IPS-NIHi11 (cell line): Measurements from ENCODE around the gene RAB19.
"Not testable (repeated sequence)": the region's sequence is repeated elsewhere in the genome, so short reads cannot be mapped to it uniquely, and the experiment has no call there.

Experiments used
- DNase-seq: peaks from one replicate; pipeline ENCODE4 v3.0.0; 2012; ENCODE audit warnings: mixed read lengths, low spot score

RAB19 gene

DNA sequence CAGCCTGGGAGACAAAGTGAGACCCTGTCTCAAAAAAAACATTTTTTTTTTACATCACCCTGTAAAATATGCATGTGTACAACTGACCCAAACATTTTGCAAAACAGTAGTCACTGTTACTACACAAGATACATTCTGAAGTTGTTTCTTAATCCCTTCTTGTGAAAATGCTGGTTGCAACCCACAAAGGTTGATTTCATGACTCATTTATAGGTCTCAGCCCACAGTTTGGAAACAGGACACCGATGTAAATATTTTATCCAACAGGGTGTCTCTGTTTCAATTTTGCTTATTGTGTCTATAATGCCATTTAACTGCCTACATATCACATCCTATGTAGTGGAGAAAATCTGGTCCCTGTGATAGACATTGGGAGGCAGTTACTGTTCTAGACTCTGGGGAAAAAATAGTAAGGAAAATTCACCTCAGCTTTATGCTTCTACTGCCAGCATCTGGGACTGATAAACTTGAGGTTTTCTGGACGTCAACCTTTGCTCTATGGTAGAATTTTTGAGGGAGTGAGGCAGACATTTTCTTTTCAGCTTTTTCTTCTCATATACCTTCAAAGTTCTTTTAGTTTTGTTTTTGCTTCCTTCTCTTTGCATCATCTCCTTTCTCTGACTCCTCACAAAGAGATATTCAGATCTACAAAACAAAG, 1.6 kb upstream of the RAB19 start:
- DNase-seq, result no peak

DNA sequence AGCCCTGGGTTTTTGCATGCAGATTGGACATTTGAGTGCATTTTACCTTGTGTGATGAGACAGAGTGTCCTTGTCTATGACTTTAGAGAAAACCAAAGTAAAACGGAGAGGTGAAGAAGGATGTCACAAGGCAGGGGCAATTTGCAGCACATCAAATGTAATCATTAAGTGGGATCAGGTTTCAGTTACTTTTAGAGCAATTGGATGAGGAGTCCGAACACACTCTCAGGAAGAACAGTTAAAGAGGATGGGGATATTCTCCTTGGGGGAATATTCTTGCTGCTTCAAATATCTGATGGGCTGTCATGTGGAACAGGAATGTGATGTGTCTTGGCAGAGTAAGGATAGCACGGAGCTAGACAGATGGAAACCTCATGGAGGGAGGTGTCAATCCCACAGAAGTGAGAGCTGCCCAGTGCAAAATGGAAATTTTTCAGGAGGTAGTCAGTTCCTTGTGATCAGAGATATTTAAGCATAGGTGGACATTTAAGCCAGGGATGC, 757 bp downstream of the RAB19 start:
- DNase-seq, result no peak

DNA sequence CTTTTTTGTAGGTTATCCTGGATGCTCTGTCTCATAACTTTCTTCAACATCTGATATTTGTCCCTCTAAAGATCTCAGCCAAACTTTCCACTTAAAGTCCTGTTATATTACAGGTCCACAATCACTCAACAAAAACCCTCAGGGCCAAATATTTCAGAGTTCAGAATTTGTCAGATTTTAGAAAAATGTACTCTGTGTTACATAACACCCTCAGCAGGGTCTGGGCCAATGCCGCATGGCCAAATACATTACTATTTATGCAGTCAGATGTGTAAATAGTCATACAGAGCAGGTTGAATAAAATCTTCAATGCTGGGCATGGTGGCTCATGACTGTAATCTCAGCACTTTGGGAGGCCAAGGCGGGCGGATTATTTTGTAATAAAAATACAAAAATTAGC, 11.5 kb downstream of the RAB19 start:
- DNase-seq, result no peak

DNA sequence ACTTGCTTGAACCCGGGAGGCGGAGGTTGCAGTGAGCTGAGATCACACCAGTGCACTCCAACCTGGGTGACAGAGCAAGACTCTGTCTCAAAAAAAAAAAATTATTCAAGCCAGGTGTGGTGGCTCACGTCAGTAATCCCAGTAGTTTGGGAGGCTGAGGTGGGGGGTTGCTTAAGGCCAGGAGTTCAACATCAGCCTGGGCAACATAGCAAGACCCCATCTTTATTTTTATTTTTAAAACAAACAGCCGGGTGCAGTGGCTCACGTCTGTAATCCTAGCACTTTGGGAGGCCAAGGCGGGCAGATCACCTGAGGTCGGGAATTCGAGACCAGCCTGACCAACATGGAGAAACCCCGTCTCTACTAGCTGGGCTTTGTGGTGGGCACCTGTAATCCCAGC, 12.0 kb downstream of the RAB19 start:
- DNase-seq, result not testable (repeated sequence)

DNA sequence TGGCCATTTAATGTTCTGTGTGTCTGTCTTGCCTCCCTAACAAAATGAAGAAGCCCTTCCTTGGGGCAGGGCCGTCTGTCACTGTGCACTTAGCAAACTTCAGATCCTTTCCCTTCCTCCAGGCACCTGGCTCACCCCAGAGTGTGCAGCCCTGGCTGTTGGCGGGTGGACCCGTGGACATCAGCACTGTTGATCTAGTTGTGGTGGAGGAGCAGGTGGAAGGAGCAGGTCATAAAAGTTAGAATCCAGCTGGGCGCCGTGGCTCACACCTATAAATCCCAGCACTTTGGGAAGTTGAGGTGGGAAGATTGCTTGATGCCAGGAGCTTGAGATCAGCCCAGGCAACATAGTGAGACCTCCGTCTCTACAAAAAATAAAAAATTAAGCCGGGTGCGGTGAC, 12.7 kb downstream of the RAB19 start:
- no peak for DNase-seq

DNA sequence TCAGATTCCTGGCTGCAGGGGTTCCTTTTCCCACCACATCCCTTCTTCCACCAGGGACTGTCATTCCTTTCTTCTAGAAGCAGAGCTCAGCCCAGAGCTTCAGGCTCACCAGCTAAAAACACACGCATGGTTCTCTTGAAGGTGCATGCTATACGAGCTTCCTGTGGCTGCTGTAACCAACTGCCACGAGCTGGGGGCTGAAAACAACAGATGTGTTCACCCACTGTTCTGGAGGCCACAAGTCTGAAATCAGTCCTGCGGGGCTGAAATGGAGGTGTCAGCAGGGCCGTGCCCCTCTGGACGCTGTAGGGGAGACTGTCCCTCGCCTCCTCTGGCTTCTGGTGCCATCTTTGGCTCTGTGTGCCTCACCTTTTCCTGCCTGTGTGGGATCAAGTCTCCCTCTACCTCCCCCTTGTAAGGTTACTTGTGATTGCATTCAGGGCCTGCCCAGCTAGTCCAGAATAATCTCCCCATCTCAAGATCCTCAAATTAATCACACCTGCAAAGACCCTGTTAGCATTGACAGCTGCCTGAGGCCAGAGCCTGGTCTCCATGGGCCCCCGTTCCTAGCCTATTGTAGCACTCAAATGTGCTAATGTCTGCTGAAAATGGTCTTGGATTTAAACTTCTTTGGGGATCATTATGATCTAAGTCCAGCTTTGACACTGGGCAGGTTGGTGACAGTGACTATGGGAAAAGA, 13.7 kb downstream of the RAB19 start:
- no peak for DNase-seq

DNA sequence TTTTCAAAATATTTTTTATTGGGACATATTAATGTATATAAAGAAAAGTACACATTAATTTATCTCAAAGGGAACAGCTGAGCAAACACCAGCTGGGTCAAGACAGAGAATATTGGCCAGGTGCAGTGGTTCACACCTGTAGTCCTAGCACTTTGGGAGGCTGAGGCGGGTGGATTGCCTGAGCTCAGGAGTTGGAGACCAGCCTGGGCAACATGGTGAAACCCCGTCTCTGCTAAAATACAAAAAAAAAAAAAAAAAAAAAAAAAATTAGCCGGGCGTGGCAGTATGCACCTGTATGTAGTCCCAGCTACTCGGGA, 14.3 kb downstream of the RAB19 start:
- DNase-seq, result not testable (repeated sequence)

DNA sequence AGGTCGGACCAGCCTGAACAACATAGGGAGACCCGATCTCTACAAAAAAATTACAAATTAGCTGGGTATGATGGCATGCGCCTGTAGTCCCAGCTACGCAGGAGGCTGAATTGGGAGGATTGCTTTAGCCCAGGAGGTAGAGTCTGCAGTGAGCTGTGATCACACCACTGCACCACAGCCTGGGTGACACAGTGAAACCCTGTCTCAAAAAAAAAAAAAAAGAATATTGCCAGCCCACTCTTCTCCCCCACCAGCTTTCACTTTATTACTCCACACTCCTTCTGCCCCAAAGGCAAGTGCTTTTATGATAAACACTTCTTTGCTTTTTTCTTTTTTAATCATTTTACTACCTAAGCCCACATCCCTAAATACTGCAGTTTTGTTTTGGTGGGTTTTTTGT, 14.8 kb downstream of the RAB19 start:
- DNase-seq, result no peak

DNA sequence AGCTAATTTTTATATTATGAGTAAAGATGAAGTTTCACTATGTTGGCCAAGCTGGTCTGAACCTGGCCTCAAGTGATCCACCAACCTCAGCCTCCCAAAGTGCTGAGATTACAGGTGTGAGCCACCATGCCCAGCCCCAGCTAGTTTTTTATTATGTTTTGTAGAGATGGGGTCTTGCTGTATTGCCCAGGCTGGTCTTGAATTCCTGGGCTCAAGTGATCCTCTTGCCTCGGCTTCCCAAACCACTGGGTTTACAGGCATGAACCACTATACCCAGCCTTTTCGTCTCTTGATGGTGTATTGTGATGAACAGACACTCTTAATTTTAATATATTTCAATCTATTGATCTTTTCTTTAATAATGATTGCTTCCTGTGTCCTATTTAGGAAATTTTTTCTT, 17.7 kb downstream of the RAB19 start:
- no peak for DNase-seq

DNA sequence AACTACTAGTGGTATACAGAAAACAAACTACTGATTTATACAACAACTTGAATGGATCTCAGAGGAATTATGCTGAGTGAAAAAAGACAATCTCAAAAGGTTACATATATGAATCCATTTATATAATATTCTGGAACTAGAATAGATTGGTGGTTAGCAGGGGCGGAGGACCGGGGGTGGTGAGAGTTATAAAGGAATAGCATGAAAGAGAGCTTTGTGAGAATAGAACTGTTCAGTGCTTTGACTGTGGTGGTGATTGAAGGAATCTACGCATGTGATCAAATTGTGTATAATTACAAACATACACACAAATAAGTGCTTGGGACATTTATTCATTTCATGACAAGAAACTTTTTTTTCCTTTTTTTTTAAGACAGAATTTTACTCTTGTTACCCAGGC, 19.6 kb downstream of the RAB19 start:
- DNase-seq, result no peak

DNA sequence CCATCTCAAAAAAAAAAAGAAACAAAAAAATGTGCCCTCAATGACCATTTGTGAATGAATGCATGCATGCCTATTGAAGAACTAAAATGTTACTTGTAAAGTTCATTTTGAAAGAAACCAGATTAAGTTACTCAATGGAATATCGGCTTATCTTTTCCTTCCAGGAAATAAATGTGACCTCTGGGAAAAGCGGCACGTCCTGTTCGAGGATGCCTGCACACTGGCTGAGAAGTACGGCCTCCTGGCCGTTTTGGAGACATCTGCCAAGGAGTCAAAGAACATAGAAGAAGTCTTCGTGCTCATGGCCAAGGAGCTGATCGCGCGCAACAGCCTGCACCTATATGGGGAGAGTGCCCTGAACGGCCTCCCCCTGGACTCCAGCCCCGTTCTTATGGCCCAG, 21.9 kb downstream of the RAB19 start:
- DNase-seq, result no peak

DNA sequence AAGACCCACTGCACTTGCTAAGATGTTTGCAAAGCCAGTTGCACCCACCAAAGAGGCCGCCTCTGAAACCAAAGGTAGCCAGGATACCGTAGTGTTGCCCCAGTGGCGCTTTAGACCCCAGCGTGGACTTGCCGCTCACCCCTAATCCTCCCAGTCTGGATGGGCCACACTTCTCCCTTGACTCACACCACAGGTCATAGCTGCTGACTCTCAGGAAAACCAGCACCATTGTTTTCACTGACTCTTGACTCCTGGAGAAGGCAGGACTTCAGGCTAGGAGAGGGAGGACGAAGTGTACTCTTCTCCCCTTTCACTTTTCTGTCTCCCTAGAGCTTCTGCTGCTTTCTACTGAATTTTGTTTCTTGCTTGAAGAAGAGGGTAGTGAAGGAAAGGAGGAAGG, 22.3 kb downstream of the RAB19 start:
- DNase-seq, result no peak

DNA sequence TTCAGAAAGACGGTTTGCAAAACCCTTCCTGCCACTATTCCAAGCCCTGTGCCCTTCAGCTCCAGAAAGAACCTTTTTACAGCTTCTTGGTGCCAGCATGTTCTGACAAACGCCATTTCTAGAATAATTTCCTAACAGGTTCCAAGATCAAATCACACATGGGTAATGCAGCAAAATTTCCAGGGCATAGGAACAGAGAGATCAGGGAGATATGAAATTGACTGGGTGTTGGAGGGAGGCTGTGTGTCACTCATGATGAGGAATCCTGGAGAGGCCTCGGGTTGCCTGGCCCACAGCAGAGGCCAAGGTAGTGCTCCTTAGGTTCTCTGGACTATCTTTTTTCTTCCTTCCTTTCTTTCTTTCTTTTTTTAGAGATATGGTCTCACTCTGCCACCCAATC, 29.5 kb downstream of the RAB19 start:
- no peak for DNase-seq

DNA sequence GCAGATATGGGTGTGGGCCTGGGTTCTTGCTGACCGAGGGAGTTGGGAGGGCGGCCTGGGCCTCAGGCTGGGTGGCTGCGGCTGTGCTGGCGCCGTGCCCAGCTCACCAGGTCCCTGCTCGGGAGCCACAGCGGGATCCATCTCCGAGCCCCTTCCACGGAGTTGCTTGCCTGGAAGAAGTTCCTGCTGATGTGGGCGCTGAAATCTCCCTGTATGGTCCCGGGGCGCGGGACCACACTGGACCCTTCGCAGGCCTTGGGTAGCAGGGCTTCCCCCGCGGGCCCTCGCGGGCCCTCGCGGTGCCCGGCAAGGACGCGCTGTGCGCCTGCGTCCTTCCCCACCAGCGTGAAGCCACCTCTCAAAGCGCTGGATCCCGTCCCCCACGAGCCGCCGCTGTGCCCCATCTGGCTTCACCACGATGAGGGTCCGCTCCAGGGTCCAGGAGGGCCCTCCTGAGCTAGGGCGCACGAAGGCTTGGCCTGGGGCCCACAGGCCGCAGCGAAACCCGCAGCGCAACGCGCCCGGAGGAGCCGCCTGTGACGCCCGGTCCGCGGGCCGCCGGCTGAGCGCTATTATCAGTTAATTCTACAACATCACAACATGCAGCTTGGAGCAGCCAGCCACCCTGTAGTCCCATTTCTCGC, 31.5 kb downstream of the RAB19 start:
- DNase-seq, result no peak

DNA sequence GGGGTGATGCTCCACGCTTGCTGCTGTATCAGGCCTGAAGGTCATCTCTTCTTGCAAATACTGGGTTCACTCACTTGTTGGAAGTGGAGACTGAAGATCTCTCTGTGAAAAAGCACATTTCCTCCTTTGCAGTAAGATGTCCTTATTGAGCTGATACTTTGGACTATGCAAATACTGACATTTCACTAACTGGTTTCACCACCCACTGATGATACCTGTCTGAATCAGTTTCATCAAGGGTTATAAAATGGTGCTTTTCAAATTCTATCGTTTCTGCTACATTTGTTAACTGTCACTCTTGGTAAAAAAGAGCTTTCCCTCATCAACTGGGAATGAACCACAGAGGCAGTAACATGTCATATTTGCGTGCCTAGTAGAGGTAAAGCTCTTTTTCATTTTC, 35.5 kb downstream of the RAB19 start:
- DNase-seq, result no peak

DNA sequence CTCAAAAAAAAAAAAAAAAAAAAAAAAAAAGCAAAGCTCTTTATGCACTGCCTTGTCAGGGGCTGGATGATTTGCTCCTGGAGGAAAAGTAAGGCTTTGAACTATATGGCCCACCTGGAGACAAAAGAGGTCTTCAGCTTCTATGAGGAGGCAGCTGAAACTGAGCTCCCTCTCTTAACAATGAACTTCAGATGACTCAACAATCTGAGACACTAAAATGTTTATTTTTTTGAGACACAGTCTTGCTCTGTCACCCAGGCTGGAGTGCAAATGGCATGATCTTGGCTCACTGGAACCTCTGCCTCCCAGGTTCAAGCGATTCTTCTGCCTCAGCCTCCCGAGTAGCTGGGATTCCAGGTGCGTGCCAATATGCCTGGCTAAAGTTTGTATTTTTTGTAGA, 36.7 kb downstream of the RAB19 start:
- no peak for DNase-seq

DNA sequence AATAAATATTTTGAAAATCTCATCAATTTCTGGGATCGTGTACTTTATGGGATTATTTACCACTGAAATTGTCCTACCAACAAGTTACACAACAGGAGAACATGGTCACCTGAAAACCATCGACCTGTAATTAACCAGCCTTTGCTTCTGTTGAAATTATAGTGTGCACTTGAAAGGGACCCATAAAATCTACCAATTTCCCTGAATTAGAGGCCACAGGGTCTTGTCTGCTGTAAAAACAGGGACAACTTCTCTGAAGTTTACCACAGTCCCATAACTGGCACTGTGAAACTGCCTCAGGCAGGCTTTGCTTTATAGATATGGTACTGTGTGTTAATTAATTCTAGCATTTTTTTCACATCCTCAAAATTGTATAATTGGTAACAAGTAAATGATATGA, 37.7 kb downstream of the RAB19 start:
- DNase-seq, result no peak

DNA sequence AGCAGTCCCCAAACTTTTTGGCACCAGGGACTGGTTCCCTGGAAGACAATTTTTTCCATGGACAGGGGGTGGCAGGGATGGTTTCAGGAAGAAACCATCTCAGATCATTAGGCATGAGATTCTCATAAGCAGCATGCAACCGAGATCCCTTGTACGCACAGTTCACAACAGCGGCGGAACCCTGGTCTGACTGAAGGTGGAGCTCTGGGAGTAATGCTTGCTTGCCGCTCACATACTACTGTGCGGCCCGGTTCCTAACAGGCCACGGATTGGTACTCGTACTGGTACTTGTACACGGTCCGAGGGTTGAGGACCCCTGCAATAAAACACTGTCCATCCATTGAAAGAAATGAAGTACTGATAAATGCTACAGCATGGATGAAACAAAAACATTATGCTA, 42.6 kb downstream of the RAB19 start:
- no peak for DNase-seq

DNA sequence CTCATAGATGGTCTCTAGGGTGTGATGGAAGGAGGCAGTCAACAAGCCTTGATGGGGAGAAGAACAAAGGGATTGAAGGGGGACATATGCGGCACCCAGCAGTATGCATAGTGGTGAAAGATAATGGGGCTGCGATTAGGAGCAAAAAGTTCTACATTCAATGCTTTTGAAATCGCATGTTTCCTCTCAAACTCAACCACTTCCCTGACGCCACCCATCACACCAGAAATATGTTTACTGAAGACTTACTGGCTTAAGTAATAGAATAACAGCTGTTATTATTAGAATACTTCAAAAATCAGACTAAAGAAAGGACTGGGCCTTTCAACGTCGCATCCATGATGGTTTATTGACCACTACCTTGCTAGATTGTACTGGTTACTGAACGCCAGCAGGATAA, 44.0 kb downstream of the RAB19 start:
- no peak for DNase-seq

DNA sequence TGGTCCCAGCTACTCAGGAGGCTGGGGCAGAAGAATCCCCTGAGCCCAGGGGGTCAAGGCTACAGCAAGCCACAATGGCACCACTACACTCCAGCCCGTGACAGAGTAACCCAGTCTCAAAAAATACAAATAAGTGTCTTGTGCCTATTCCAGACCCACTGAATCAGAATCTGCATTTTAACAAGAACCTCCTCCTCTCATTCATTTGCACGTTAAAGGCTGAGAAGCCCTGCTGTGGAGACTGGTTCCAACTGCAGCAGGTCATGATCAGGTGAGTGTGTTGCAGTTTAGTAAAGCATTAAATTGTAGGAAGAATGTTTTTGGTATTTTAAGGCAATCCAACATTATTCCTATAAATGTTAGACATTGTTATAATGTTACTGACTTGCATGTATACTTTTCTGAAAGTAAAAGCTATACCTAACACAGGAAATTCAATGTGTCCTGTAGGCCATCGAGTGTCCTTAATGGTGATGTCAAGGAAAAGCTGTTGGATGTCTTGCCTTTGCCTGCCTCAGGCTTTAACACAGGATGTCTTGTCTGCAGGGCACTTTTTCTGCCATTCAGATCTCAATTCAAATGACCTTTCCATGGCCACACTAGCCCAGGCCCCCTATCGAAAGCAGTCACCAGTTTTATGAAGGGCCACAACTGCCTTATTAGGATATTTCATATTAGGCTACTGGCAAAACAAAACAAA, 45.1 kb downstream of the RAB19 start:
- DNase-seq, result peak; percentile 26

DNA sequence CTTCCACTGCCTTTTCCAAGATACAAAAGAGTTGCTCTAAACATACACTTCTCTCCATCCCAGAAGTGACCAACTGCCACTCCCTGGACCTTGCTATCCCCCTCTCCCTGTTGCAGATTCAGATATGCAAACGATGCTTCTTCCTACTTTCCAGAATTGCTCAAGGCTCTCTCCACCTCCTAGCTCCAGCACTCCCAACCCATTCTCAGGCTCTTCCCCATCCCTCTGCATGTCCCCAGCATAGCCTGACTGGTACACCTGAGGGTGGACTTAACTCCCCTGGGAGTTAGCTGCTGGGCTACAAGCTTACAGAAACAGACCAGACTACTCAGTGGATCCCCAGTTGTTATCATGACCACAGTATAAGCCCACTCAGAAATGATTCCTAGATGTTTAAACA, 47.9 kb downstream of the RAB19 start:
- DNase-seq, result no peak

DNA sequence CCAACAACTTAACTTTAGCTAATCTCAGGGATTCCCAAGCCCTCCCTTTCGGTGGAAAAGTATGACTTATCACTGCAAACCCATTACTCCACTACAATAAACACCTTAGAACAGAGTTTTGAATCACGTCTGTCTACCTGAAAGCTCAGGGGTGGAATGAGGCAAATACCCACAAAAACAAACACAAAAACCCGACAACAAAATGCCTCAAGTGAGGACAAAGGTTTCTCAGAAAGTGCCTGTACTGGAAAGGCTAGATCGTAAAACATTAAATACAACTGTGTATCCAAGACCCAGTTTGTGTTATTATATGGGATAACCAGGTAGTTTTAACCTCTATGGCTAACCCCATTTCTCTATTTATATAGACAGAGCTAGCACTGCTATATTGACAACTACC, 49.4 kb downstream of the RAB19 start:
- no peak for DNase-seq
